K562 (cell line): ENCODE data around the gene OSGEP. TPM values are rescaled to one million over a fixed set of nuclear protein-coding genes. Genes with fewer than 3 reads are reported as not detected.

Experiments
- CBX3 ChIP-seq, 2 experiments: IDR thresholded peaks; 1 replicate in 1 of 2; 2 replicates in 1 of 2; pipeline ENCODE4 v1.6.1; 2012; ENCODE audit warnings: inconsistent platforms in 2 of 2, low read length in 2 of 2, borderline replicate concordance in 1 of 2, control low read depth in 1 of 2
- CREB1 ChIP-seq, 2 experiments: sonication (generic) in 1 of 2; formaldehyde crosslinking in 1 of 2; IDR thresholded peaks; 2 replicates each; pipeline versions ENCODE4 v1.6.1 to v1.8.0; 2012 to 2022; ENCODE audit warnings: inconsistent platforms in 1 of 2, mild to moderate bottlenecking in 1 of 2, missing genetic modification reagents in 1 of 2, moderate library complexity in 1 of 2
- DEAF1 ChIP-seq: fragments of 450-650 bp; formaldehyde crosslinking; IDR thresholded peaks from 2 replicates; pipeline ENCODE4 v1.4.0; 2020; ENCODE audit warnings: mild to moderate bottlenecking, moderate library complexity
- GATA2 ChIP-seq: sonication (generic); formaldehyde crosslinking; IDR thresholded peaks from 2 replicates; pipeline ENCODE4 v1.4.0; 2020; ENCODE audit warnings: mild to moderate bottlenecking, missing genetic modification reagents
- HBP1 ChIP-seq: fragments of 450-650 bp; formaldehyde crosslinking; IDR thresholded peaks from 2 replicates; pipeline ENCODE4 v1.4.0; 2022; ENCODE audit warnings: missing genetic modification characterization
- KDM5B ChIP-seq: fragments of 200-600 bp; sonication (generic); IDR thresholded peaks from 2 replicates; pipeline ENCODE4 v1.6.1; 2012; ENCODE audit warnings: low read depth, mild to moderate bottlenecking, moderate library complexity, low read length, control low read depth, inconsistent platforms; ENCODE audit not compliant: insufficient replicate concordance
- MEF2D ChIP-seq: conservative IDR thresholded peaks from 2 replicates; pipeline ENCODE4 v1.6.1; 2016; ENCODE audit warnings: low read depth, missing genetic modification characterization, missing compliant biosample characterization
- NONO ChIP-seq, 2 experiments: fragments of 200-400 bp in 1 of 2; fragments of 450-650 bp in 1 of 2; formaldehyde crosslinking in 1 of 2; IDR thresholded peaks; 2 replicates each; pipeline ENCODE4 v1.6.1; 2017; ENCODE audit warnings: low read depth in 2 of 2, mild to moderate bottlenecking in 2 of 2, moderate library complexity in 2 of 2, low read length in 1 of 2
- POLR2B ChIP-seq: fragments of 450-650 bp; IDR thresholded peaks from 2 replicates; pipeline ENCODE4 v1.6.1; 2018; ENCODE audit warnings: low read depth; ENCODE audit not compliant: partially characterized antibody
- REST ChIP-seq, 2 experiments: fragments of 450-650 bp; formaldehyde crosslinking in 1 of 2; IDR thresholded peaks; 2 replicates each; pipeline versions ENCODE4 v1.4.0 to v1.6.1; 2014 to 2020; ENCODE audit warnings: mild to moderate bottlenecking in 2 of 2, borderline replicate concordance in 1 of 2, low read depth in 1 of 2
- ZNF384 ChIP-seq: IDR thresholded peaks from 2 replicates; pipeline ENCODE4 v1.6.1; 2012; ENCODE audit warnings: low read depth, low read length, improper control_type of control experiment
- ZNF511 ChIP-seq: sonication (generic); formaldehyde crosslinking; IDR thresholded peaks from 2 replicates; pipeline ENCODE4 v1.8.0; 2022; ENCODE audit warnings: mild to moderate bottlenecking, missing genetic modification reagents
- ZNF830 ChIP-seq: fragments of 250-450 bp; sonication (Bioruptor Pico); IDR thresholded peaks from 2 replicates; pipeline ENCODE4 v1.5.0; 2021; ENCODE audit warnings: mild to moderate bottlenecking
- polyA plus RNA-seq, 8 experiments: library from polyadenylated mRNA; depleted of rRNA in 4 of 8; stranded (reverse) in 5 of 8; unstranded in 3 of 8; fragments of >200 nt; fragmentation: Nextera tagmentation in 2 of 8; fragmentation: Illumina TruSeq in 1 of 8; extraction: Ambion mirVana in 2 of 8; extraction: Trizol in 1 of 8; gene quantifications; 2 replicates each; pipeline versions ENCODE4 v1.2.1 to v1.2.3, GENCODE V29; 2011 to 2014; ENCODE audit warnings: inconsistent platforms in 1 of 8, missing spikeins in 1 of 8
- total RNA-seq, 7 experiments: library from RNA; depleted of rRNA in 6 of 7; stranded (reverse); fragments of >200 nt in 6 of 7; fragmentation: Illumina TruSeq in 2 of 7; extraction: Trizol in 2 of 7; gene quantifications; 2 replicates each; pipeline versions ENCODE4 v1.2.1 to v1.2.3, GENCODE V29; 2011 to 2021; ENCODE audit warnings: low replicate concordance in 1 of 7

The OSGEP gene
- total and polyA plus RNA-seq, 9 of the 15 experiments (the other 6 are each of a cell fraction or from before 2014, with no cell fraction given): 32.1 to 59.2 (median 44.1) TPM

- TF ChIP-seq DEAF1 (CRISPR knock-in tag) (no peak), CREB1 (IDR thresholded peaks at IDR 0.05) (0 out of 2 replicates have a peak, but pooled peaks have one; percentile 7), CREB1 (CRISPR knock-in tag; IDR thresholded peaks at IDR 0.05) (peak; percentile 38; the same call in 1 of the 2 replicates), GATA2 (CRISPR knock-in tag) (peak; percentile 88), ZNF511 (CRISPR knock-in tag) (peak; percentile 71; the same call in 1 of the 2 replicates), MEF2D (tag) (0 out of 2 replicates have a peak, but pooled peaks have one; percentile 10), NONO (IDR thresholded peaks at IDR 0.05; ENCODE audit: low read depth in 2 of 2, low read length in 1 of 2) (no peak), ZNF830 (CRISPR knock-in tag) (no peak), ZNF384 (no peak), POLR2B (peak; percentile 63), HBP1 (CRISPR knock-in tag) (0 out of 2 replicates have a peak, but pooled peaks have one; percentile 24), CBX3 (IDR thresholded peaks at IDR 0.05; ENCODE audit: borderline replicate concordance in 1 of 2, low read length in 2 of 2) (no peak), REST (IDR thresholded peaks at IDR 0.05; ENCODE audit: borderline replicate concordance) (no peak), REST (CRISPR knock-in tag; IDR thresholded peaks at IDR 0.05; ENCODE audit: low read depth) (no peak), KDM5B (peak; percentile 27)
These were observed 1.0 kb upstream of the OSGEP start (continued) for GRCh38 chr14:20455355-20456300.
